MV-4-11 (cell line): Measurements from ENCODE around the gene ADGRA3.

Experiments used
- DNase-seq: peaks from one replicate; lab custom pipeline; 2025; lab: John Stamatoyannopoulos, UW

ADGRA3 gene, protein sequence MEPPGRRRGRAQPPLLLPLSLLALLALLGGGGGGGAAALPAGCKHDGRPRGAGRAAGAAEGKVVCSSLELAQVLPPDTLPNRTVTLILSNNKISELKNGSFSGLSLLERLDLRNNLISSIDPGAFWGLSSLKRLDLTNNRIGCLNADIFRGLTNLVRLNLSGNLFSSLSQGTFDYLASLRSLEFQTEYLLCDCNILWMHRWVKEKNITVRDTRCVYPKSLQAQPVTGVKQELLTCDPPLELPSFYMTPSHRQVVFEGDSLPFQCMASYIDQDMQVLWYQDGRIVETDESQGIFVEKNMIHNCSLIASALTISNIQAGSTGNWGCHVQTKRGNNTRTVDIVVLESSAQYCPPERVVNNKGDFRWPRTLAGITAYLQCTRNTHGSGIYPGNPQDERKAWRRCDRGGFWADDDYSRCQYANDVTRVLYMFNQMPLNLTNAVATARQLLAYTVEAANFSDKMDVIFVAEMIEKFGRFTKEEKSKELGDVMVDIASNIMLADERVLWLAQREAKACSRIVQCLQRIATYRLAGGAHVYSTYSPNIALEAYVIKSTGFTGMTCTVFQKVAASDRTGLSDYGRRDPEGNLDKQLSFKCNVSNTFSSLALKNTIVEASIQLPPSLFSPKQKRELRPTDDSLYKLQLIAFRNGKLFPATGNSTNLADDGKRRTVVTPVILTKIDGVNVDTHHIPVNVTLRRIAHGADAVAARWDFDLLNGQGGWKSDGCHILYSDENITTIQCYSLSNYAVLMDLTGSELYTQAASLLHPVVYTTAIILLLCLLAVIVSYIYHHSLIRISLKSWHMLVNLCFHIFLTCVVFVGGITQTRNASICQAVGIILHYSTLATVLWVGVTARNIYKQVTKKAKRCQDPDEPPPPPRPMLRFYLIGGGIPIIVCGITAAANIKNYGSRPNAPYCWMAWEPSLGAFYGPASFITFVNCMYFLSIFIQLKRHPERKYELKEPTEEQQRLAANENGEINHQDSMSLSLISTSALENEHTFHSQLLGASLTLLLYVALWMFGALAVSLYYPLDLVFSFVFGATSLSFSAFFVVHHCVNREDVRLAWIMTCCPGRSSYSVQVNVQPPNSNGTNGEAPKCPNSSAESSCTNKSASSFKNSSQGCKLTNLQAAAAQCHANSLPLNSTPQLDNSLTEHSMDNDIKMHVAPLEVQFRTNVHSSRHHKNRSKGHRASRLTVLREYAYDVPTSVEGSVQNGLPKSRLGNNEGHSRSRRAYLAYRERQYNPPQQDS (N-terminal part only)

DNA sequence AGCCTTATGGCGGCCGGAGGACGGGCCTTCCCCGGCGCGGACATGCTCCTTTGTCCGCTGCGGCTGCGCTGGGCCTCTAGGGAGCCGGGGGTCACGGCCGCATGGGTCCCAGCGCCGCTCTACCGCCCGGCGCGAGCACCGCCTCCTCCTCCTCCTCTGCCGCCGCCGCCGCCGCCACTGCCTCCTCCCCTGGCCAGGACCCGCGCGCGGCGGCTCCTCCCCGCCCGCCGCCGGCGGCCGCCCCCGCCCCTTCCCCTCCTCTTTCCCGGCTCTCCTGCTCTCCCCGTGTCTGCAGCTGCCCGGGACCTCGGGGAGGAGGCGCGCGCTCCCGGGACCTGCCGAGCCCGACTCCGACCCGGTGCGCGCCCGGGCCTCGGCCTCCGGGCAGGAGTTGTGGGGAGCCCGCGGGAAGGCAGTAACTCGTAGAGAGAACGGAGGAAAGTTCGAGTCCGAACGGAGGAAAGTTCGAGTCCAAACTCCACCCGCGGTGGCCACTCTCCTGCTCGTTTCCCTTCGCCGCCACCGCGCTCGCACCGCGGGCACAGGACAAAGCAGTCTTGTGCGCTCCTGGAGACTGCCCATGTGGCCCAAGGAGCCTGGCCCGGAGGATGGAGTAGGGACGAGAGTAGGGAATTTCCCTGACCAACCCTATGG lies at the start of gene ADGRA3:
Gene ADGRA3, minus strand, starts transcription at position 179 of the 654 bp plus-strand sequence. CDS start 282 bp downstream, outside the sequence.
- DNase-seq, result peak; percentile 11

DNA sequence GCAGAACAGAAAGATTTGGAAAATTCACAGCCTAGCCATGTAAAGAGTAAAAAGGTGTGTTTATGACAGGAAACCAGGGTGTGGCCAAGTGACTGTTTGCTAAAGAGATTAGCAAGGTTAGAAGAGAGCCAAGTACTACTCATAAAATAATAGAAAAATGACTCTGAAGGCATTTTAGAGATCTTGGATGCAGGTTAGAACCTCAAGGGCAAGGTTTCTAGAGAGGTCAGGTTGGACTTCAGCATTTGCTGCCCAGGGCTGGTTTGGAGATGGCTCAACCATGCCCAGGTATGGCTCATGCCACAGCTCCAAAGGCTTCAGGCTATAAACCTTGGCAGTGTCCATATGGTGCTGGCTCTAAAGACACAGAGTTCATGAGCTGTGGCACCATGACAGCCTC lies 40.6 kb upstream of the ADGRA3 start:
- no peak for DNase-seq

DNA sequence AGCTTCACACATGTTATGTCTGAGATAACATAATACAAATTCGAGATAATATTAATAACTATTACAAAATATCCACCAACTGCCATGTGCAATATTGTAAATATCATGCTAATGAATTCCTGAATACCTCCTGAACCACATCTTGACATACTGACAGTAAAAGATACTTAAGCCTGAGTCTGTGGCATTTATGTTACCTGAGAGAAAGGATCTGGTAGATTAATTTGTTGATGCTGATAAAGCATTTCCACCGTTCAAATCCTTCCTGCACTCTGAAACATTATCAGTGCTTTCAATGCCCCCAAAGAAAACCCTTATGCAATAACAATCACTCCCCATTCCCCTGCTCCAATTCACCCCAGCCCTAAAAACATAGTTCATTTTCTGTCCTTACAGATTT lies 38.8 kb upstream of the ADGRA3 start:
- no peak for DNase-seq

DNA sequence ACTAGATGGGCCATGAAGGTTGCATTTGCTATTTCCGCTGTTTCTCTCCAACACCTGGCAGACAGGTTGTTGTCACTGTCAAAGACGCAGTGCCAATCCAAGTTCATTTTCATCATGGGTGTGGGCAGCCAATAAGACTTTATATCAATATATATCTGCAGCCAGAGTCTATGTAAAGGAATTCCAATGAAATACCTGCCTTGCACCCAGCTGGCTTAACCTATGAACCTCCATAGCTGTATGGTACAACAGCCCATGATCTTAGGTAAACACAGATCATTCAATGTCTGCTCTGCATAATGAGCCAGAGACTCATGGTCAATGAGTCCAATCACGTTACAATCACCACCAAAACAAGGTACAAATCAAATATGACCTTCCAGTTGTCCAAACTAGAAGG lies 37.7 kb upstream of the ADGRA3 start:
- DNase-seq, result no peak

DNA sequence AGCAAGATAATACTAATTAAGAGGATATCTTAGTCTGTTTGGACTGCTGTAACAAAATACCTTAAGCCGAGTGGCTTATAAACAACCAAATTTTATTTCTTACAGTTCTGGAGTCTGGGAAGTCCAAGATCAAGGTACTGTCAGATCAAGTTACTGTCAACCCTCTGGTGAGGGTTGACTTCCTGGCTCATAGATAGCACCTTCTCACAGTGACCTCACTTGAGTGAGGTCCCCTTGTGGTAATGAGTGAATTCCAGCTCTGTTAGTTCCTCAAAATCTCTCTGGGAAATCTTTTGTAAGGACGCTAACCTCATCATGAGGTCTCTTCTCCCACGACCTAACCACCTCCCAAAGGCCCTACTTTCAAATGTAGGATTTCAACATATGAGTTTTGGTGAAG lies 36.9 kb upstream of the ADGRA3 start:
- DNase-seq, result peak; percentile 75

DNA sequence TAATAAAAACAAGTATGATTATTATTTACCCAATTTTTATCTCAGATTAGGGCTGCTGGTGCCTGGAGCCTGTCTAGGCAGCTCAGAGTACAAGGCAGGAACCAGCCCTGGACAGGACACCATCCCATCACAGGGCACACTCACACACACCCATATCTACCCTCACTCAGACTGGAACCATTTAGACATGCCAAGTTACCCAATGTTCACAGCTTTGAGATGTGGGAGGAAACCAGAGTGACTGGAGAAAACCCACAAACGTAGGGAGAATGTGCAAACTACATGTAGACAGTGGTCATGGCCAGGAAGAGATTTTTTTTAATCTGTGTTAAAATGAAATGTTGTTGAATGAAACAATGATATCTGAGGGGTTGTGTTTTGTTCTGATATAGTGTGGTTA lies 35.7 kb upstream of the ADGRA3 start:
- peak; percentile 55 for DNase-seq

DNA sequence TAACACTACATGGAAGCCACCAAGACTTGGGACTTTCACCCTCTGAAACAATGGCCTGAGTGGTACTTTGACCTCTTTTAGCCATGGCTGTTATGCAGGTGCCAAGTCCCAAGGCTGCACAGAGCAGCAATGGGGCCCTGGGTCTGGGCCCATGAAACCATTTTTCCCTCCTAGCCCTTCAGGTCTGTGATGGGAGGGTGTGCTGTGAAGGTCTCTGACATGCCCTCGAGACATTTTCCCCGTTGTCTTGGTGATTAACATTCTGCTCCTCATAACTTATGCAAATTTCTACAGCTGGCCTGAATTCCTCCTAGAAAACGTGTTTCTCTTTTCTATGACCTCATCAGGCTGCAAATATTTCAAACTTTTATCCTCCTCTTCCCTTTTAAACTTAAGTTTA lies 30.4 kb upstream of the ADGRA3 start:
- no peak for DNase-seq

DNA sequence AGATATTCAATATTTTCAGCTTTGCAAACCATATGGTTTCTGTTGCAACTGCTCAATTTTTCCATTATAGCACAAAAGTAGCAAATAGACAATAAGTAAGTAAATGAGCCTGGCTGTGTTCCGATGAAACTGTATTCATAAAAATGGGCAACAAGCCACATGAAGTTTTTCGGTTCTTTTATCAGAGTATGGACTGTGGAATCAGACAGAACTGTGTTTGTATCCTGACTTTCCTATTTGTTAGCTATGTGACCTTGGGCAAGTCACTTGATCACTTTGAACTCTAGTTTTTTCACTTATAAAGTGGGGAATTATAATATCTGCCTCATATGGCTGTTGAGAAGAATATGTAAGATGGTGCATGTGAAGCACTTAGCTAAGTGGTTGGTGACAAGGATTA lies 23.4 kb upstream of the ADGRA3 start:
- no peak for DNase-seq

DNA sequence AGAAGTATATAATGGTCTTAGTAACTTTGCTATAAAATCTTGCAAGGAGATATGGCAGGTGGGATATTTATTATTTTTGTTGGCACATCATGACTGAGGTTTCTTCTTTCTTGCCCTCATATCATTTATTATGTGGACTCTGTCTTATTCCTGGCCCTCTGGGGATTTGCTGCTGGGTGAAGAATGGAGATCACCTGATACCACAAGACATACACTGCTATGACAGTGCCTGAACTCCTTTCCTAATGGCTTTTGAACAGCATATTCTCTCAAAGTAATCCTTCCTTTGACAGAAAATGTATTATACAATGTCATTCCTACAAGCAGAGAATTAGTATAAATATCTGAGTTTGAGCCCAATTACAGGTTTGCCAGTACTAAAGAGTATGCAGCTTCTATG lies 22.0 kb upstream of the ADGRA3 start:
- DNase-seq, result no peak

DNA sequence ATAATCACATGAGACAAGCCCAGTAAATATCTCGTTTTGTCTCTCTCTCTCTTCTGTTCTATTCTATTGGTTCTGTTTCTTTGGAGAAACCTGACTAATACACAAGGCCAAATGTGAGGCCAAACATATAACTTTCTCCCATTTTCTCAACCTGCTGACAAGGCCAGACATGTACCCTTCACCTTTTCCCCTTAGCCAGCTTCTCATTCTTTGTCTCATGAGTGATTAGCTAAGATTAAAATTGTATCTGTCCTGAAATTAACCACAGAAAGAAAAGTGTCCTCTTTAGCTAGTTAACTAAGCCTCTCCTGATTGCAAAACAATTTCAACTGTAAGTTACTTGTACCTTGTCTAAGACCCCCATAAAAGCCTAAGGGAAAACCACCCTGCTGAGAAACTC lies 18.5 kb upstream of the ADGRA3 start:
- no peak for DNase-seq

DNA sequence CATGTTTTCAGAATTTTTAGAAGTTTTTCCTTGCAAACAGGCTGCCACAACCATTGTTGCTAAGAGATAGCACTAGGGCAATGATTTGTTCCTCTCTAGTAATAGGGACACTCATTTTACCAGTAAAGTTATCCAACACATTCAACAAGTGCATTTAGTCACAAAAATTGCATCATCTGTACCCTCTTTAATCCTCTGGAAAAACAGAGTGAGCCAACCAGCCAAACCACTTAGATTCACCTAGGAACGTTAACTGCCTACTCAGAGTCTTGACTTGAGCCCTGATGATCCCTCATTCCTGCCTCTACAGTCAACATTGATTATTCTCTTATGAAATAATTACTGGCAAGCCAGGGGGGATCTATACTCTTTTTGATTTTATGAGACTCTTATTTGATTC lies 17.0 kb upstream of the ADGRA3 start:
- DNase-seq, result no peak

DNA sequence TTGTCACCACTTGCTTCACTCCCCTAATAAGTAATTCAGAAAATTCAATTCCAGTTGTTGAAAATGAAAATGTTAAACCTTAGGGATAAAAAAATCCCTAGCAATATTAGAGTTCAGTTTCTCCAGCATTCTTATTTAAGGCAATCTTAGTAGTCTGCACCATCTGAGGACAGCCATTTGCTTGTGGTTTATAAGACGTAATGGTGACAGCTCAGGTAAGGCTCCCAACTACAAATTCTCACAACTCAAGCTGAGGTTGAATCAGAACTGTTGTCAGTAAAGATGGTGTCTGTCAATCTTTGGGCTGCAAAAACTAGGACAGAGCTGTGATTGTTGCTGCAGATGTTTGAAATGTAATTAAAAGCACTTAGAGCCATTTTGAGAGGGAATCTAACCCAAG lies 16.3 kb upstream of the ADGRA3 start:
- DNase-seq, result no peak

DNA sequence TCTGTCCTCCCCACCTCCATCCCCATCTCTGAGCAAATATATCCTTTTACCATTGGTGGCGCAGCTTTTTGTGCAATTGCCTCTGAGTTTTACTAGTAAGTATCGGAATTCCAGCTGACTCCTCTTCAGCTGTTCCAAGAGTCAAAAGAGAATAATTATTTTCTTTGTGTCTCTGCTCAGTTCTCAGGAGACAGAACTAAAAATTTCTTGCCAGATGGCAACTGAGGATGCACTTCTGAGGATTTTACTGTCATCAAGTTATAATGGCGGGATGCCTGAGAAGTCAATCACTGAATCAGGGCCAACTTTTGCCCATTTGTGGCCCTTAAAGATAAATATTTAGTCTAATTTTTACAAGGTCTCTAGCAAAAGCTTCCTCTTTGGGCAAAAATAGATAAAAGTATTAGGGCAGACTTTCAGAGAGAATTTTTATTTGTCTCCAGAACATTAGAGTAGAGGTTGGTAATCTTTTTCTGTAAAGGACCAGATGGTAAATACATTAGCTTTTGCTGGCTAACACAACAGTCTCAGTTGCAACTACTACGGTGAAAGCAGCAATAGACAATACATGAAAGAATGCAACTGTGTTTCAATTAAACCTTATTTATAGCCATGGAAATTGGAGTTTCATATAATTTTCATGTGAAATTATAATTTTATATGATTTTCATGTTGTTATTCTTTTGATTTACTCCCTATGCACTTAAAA lies 15.6 kb upstream of the ADGRA3 start:
- no peak for DNase-seq

DNA sequence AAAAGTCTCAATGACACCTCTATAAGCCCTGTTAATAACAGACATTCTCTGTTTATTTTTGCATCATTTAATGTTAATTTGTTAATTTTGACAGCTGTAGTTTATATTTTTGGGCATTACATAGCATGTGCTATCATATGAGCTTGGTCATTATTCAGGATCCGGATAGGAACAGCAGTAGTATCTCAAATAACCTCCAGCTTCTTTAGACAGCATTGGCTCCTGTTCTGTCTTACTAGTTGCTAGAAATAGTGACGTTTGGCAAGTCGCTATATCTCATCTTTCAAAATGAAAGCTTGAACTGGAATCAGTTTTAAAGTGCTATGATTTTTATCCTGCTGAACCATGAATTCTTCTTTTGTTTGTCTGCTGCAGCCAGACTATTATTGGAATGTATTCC lies 9.0 kb upstream of the ADGRA3 start:
- DNase-seq, result no peak

DNA sequence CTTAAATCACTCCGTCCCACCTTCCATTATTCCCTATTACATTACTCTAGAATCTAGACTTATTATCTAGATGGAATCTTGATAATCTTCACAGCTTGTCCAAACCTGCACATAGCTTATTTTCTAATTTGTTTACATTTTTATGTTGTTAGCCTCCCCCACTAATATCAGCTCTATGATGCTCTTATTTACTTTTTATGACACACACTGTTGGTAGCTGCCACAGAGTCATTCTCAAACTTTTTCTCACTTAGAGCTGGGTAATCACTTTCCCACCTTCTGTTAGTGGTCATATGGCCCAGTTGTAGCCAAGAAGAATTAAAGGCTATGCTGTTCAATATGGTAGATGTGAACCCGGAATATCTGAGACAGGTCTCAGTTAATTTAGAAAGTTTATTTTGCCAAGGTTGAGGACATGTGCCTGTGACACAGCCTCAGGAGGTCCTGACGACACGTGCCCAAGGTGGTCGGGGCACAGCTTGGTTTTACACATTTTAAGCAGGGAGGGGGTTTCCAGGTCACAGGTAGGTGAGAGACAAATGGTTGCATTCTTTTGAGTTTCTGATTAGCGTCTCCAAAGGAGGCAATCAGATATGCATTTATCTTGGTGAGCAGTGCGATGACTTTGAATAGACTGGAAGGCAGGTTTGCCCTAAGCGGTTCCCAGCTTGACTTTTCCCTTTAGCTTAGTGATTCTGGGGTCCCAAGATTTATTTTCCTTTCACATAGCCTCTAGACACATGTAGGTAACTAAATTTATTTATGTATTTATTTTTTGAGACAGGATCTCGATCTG lies 7.0 kb upstream of the ADGRA3 start:
- no peak for DNase-seq

DNA sequence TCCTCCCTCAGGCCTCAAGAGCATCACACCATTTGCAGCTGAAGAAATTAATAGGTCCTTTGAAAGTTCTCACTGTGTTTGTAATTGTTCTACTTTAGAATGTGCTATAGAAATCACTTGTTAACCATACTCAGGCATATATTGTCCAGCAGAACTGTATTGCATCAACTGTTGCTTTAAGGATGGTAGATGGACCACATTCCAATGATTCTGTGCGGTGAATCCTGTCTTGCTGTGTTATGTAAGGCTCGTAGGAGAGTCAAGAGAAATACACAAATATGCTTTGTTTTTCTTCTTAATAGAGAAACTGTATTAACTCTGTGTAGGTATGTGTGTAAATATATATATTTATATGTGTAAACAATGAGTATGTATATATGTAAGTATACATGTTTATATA lies 6.3 kb upstream of the ADGRA3 start:
- DNase-seq, result no peak

DNA sequence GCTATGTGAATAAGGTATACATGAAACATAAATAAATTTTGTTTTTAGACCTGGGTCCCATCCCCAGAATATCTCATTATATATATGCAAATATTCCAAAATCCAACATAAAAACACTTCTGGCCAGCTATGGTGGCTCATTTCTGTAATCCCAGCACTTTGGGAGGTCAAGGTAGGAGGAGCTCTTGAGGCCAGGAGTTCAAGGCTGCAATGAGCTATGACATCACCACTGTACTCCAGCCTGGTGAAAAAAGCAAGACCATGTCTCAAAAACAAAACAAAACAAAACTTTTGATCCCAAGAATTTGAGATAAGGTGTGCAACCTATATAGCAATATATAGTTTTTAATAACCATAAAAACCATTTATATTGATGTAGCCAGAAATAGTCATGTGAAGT lies 5.4 kb upstream of the ADGRA3 start:
- no peak for DNase-seq

DNA sequence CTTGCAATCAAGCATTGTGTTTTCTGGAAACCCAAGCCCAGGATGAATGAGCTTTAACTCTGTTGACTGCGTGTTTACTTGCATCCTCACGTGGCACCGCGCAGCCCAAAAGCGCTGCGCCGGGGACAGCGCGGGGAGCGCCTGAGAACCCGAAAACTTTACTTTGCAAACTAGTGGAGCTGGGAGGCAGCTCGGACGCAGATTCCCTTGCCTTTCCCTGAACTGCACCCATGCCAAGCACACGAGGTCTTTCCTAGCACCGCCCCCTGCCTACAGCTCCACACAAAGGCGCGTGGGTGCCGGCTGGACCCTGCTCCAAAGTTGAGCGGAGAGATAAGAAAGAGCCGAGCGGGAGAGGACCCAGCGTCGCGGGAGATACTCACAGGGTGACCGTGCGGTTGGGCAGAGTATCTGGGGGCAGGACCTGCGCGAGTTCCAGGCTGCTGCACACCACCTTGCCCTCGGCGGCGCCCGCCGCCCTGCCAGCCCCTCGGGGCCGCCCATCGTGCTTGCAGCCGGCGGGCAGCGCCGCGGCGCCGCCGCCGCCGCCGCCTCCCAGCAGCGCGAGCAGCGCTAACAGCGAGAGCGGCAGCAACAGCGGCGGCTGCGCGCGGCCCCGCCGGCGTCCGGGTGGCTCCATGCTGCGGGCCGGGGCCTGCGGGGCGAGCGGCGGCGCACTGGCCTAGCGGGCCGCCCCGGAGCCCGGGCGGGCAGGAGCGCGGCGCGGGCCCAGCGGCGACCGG lies 550 bp downstream of the ADGRA3 start:
- DNase-seq, result peak; percentile 36

DNA sequence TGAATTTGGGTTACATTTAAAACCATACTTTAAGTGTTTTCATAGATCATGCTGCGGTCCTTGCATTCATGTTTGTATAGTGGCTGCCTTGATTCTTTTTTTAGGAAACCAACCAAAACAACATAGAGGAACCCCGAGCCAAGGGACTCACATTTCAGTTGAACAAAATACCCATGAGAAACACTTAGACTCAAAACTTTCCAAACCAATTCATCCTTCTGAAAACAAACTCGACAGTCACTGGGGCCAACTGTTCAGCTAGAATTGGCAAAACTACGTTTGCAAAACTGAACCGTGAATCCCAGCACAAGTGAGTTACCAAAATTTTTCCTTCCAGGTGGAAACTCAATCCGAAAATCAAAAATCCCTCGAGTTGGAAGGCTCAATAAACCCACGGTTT lies 1.4 kb downstream of the ADGRA3 start:
- no peak for DNase-seq

DNA sequence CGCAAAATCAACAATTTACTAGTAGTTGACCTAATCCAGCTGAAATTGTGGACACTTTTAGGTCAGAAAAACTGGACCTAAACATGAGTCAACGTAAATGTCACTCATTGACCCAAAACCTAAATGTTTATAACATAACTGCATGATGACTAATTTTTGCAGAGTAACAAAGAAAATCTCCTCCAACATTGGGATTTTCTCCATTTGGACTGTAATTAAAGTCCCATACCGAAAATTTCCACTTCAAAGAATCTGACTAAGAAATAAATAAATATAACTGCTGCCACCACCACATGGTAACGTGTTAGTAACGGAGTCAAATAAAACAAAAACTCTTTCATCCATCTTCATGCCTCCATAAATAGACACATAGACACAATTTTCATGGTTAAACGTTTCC lies 1.9 kb downstream of the ADGRA3 start:
- no peak for DNase-seq
